Stimulated activated CD8-positive, alpha-beta memory T cell treated with anti-CD3 and anti-CD28 coated beads, Interleukin-7, amount 100 ng/mL, for 1 hour (primary cell): Measurements from ENCODE around the gene NCR1.
"Not testable (repeated sequence)": the region's sequence is repeated elsewhere in the genome, so short reads cannot be mapped to it uniquely, and the experiment has no call there.

Source experiments
- DNase-seq, 2 donors: peaks; one replicate each; pipeline ENCODE4 v3.0.0-alpha.2; 2020; ENCODE audit warnings: low read depth in 2 of 2

Gene NCR1

DNA sequence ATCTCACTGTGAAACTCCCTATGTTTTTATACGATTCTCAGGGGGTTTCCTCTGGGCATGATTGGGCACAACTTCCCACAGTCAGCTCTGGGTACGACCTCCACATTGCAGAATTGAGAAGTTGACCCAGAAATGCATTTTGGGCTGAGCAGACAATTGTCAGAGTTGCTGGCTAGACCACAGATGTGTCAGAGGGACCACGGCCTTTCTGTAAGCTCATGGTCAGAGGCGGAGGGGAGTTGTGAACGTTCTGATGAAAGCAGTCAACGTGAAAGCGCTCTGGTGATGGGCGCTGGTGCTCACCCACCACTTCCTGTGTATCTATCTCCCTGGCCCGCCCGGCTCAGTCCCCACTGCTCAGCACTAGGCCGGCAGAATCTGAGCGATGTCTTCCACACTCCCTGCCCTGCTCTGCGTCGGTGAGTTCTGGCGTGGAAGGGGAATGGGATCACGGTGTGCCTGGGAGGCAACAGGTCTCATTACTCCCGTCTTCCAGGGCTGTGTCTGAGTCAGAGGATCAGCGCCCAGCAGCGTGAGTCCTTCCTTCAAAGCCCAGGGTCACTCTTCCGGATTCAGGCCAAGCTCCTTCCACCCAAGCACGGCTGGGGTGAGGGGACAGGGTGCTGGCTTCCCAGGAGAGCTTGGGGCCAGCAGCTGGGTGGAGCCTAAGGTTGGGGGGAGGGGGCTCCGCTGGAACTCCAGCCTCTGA is at the start of gene NCR1:
NCR1 (plus strand) TSS at position 346 of the 709 bp plus-strand sequence; CDS start at position 386, 40 bp downstream.
- no peak for DNase-seq

DNA sequence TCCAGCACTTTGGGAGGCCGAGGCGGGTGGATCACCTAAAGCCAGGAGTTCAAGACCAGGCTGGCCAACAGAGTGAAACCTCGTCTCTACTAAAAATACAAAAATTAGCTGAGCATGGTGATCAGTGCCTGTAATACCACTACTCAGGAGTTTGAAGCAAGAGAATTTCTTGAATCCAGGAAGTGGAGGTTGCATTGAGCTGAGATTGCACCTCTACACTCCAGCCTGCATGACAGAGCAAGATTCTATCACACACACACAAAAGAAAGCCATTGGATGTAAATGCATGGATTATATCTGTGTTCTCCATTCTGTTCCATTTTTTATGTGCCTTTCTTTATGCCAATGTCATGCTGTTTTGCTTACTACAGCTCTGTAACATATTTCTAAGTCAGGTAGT is 47.5 kb upstream of the NCR1 start:
- DNase-seq, result not testable (repeated sequence)

GRCh38 chr19:54859421-54859820 is 46.5 kb upstream of the NCR1 start:
- DNase-seq, result not testable (repeated sequence)

DNA sequence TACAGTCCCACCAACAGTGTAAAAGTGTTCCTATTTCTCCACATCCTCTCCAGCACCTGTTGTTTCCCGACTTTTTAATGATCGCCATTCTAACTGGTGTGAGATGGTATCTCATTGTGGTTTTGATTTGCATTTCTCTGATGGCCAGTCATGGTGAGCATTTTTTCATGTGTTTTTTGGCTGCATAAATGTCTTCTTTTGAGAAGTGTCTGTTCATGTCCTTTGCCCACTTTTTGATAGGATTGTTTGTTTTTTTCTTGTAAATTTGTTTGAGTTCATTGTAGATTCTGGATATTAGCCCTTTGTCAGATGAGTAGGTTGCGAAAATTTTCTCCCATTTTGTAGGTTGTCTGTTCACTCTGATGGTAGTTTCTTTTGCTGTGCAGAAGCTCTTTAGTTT is 42.5 kb upstream of the NCR1 start:
- not testable (repeated sequence) for DNase-seq

DNA sequence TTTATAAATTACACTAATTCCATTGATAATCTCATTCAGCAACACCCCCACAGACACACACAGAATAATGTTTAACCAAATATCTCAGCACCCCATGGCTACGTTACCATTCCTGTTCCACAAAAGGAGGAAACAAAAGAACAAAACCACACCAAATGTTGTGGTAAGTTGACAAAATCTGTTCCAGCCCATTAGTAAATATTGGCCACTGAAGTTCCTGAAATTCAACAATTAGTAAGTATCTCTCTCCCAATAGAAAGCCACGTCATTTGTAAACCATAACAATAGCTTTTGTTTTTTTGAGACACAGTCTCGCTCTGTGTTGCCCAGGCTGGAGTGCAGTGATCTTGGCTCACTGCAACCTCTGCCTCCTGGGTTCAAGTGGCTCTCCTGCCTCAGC is 34.3 kb upstream of the NCR1 start:
- DNase-seq, result no peak

DNA sequence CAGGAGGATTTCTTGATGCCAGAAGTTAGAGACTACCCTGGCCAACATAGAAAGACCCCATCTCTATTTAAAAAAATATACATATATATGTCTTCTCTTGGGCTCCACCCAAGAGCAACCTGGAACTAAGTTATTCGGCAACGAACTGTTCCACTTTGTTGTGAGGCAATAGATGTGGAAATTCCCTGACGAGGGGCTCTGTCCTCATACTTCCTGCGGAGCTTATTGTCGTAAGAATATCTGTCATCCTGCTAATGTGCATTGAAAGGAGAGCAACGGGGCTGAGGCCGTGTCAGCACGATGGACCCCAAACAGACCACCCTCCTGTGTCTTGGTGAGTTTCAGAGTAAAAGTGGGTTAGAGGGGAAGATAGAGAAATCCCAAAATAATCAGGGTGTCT is 32.0 kb upstream of the NCR1 start, which contains the start of gene FCAR:
FCAR (plus strand) TSS at position 246 of the 400 bp plus-strand sequence; CDS start at position 301, 55 bp downstream.
- no peak for DNase-seq

GRCh38 chr19:54875506-54875905 is 30.4 kb upstream of the NCR1 start:
- no peak for DNase-seq

- no peak for DNase-seq
Measured at GRCh38 chr19:54877471-54877870, 28.5 kb upstream of the NCR1 start.

DNA sequence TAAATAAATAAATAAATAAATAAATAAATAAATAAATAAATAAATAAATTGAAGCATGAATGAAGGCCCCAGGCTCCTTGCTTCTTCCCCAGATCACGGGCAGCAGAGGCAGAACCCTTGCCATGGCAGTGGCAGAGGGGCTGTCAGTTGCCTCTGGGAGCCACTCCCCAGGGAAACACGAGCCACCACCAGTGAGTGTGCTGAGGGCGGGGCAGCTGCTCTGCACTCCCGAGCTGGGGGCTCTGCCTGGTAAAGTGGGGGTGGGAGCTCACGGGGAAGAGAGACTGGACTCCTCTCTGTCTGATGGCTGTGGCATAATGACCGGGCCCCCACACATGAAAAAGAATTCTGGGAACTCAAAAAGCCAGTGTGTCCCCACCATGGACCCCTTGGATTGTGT is 24.1 kb upstream of the NCR1 start:
- DNase-seq, result no peak

DNA sequence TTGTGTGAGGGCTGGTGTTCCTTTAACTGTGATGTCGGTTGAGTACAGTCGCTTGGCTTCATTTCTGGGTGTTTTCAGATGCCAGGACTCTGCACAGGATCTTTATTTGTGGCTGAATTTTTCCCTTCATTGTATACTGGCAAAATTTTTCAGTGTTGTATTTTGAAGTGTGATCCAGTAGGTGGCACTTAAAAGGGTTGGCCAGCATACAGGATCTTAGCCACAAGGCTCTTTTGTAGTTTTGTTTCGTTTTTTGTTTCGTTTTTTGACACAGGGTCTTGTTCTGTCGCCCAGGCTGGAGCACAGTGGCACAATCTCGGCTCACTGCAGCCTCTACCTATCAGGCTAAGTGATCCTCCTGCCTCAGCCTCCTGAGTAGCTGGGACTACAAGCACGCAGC is 23.2 kb upstream of the NCR1 start:
- DNase-seq, result no peak

DNA sequence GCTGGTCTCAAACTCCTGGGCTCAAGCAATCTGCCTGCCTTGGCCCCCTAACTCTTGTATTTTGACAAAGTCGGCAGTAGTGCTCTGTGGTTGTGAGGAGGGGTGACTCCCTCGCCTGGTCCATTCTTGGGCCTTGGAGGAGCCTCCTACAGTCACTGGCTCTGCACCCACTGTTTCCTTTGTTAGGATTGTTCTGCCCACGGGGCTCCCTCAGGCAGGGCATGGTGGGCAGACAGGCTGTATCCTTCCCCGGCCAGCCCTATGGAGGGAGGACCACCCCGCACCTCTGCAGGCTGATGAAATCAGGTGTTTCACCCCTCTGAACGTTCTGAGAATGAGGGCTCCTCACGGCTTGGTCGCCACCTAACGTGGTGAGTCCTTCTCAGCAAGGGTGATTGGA is 22.7 kb upstream of the NCR1 start:
- DNase-seq, result no peak

DNA sequence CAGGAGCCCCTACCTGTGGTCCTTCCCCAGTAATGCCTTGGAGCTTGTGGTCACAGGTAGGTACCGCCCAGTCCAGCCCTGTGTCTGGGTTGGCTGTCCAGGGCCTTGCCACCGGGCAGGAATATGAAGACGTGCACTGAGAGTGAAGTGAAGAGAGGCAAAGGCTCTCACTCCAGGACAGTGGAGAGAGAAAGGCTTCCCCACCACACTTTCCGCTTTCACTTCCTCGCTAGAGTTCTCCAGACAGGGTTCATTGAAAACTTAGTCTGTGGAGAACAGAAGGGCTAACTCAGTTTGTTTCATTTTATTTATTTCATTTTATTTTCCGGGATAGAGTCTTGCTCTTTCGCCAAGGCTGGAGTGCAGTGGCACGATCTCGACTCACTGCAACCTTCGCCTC is 17.7 kb upstream of the NCR1 start:
- no peak for DNase-seq

GRCh38 chr19:54889566-54889965 is 16.4 kb upstream of the NCR1 start:
- no peak for DNase-seq

DNA sequence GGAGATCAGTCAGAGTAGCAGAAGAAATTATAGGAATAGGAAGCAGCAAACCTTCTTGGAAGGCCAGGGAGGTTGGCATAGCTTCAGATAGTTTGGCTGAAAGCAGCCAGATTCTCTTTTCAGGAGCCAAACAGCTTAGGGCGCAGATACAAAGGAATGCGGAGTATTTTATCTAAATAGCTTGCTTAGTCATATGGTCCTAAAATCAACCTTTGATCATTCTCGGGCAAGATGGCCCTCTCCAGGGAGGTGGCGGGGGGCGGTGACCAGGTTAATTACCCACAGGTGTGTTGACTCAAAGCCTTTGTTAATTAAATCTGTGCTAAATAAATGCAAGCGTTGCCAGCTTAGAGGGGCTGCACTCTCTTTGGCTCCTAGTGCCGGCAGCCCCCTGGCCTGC is 12.5 kb upstream of the NCR1 start:
- no peak for DNase-seq

DNA sequence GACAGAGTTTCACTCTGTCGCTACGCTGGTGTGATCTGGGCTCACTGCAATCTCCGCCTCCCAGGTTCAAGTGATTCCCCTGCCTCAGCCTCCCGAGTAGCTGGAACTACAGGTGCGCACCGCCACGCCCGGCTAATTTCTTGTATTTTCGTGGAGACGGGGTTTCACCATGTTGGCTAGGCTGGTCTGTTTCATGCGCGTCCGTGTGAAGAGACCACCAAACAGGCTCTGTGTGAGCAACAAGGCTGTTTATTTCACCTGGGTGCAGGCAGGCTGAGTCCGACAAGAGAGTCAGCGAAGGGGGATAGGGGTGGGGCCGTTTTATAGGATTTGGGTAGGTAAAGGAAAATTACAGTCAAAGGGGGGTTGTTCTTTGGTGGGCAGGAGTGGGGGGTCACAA is 11.8 kb upstream of the NCR1 start:
- DNase-seq, result not testable (repeated sequence)

GRCh38 chr19:54896036-54896435 is 9.9 kb upstream of the NCR1 start:
- DNase-seq, result no peak

DNA sequence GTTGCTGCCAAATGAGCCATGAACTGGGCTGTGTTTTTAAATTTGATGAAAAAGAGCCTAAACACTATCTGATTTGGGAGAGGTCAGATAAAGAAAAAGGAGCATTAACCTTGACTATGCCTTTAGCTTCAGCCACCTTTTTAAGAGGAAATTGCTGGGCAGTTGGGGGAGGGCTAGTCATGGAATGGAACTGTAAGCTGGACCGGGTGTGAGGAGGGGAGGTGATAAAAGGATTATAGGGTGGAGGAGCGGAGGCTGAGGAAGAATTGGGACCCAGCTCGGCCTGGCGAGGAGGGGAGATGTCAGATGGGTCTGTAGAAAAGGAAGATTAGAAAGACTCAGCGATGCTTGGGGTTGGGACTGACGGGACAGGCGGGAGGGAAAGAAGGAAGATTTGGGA is 7.3 kb upstream of the NCR1 start:
- not testable (repeated sequence) for DNase-seq

- DNase-seq, result not testable (repeated sequence)
Measured at GRCh38 chr19:54899646-54900045, 6.3 kb upstream of the NCR1 start.

GRCh38 chr19:54901153-54901552 is 4.8 kb upstream of the NCR1 start:
- not testable (repeated sequence) for DNase-seq

DNA sequence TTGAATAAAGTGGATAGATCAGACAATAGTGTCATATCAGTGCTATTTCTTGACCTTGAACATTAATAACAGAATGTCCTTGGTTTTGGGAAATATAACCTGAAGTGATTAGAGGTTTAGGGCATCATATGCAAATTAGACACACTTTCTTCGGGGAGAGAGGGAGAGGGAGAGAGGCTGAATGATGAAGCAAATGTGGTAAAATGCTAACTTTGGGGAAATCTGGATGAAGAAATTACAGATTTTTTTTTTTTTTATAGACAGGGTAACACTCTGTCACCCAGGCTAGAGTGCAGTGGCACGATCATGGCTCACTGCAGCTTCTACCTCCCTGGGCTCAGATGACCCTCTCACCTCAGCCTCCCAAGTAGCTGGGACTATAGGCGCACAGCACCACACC is 3.9 kb upstream of the NCR1 start:
- no peak for DNase-seq

DNA sequence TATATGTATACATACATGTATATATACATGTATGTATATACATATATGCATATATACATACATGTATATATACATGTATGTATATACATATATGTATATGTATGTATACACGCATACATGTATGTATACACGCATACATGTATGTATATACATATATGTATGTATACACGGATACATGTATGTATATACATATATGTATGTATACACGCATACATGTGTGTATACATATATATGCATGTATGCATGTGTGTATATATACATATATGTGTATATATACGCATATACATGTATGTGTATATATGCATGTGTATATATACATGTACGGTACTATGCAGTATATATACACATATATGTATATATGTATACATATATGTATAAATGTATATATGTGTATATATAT is 2.6 kb upstream of the NCR1 start:
- no peak for DNase-seq

- DNase-seq, result not testable (repeated sequence)
Measured at GRCh38 chr19:54904261-54904660, 1.7 kb upstream of the NCR1 start.

- no peak for DNase-seq
Measured at GRCh38 chr19:54905421-54905802, 536 bp upstream of the NCR1 start.

DNA sequence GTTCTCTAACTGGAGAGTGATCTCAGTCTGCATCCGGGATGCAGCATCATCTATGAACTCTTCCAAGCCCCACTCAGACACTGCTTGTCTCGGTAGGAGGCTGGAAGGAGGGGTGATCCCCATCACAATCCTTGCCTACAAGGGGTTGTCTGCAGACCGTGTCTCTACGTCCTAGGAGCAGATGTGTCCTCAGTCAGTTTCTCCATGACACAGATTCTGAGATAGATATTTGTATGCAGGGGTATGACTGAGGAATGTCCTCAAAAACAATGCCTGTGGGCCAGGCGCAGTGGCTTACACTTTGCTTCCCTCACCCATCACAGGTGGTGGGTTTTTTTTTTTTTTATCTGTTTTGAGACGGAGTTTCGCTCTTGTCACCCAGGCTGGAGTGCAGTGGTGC is 871 bp downstream of the NCR1 start:
- DNase-seq, result no peak
